Sigmoid colon (tissue), 4 donors: ENCODE results near the gene HIVEP3.

Experiments
- EP300 ChIP-seq, 4 donors: sonication (generic); formaldehyde crosslinking; IDR thresholded peaks; one replicate each; pipeline ENCODE4 v1.6.1; 2017; ENCODE audit warnings: antibody characterized with exemption in 4 of 4
- POLR2A ChIP-seq, 2 donors: fragments of 450-650 bp; IDR thresholded peaks; one replicate each; pipeline ENCODE4 v1.6.1; 2016; ENCODE audit warnings: antibody characterized with exemption in 2 of 2, mild to moderate bottlenecking in 2 of 2, moderate library complexity in 2 of 2
- POLR2AphosphoS5 ChIP-seq, 4 donors: sonication (generic); formaldehyde crosslinking; IDR thresholded peaks; one replicate each; pipeline ENCODE4 v1.6.1; 2017; ENCODE audit warnings: antibody characterized with exemption in 4 of 4
- TF ChIP-seq, protein P1 (sequence below), 4 experiments: fragments of 450-650 bp in 3 of 4; fragments of 200-600 bp in 1 of 4; IDR thresholded peaks; one replicate each; pipeline ENCODE4 v1.5.1; 2016 to 2019; ENCODE audit warnings: antibody characterized with exemption in 4 of 4, mild to moderate bottlenecking in 3 of 4, moderate library complexity in 2 of 4

GRCh38 chr1:41719128-41719527 lies 199.6 kb downstream of the HIVEP3 start:
- TF ChIP-seq, protein P1, sequence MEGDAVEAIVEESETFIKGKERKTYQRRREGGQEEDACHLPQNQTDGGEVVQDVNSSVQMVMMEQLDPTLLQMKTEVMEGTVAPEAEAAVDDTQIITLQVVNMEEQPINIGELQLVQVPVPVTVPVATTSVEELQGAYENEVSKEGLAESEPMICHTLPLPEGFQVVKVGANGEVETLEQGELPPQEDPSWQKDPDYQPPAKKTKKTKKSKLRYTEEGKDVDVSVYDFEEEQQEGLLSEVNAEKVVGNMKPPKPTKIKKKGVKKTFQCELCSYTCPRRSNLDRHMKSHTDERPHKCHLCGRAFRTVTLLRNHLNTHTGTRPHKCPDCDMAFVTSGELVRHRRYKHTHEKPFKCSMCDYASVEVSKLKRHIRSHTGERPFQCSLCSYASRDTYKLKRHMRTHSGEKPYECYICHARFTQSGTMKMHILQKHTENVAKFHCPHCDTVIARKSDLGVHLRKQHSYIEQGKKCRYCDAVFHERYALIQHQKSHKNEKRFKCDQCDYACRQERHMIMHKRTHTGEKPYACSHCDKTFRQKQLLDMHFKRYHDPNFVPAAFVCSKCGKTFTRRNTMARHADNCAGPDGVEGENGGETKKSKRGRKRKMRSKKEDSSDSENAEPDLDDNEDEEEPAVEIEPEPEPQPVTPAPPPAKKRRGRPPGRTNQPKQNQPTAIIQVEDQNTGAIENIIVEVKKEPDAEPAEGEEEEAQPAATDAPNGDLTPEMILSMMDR (IDR thresholded peaks at IDR 0.05): no peak
- TF ChIP-seq POLR2A (IDR thresholded peaks at IDR 0.05) (no peak), EP300 (IDR thresholded peaks at IDR 0.05) (no peak), POLR2AphosphoS5 (IDR thresholded peaks at IDR 0.05) (no peak)
